AG09319 (cell line): Measurements from ENCODE around the gene CRISPLD2.
A peak's percentile ranks its signal among the peaks of the same experiment; 100 is the strongest.

Experiments
- DNase-seq: peaks from one replicate; pipeline ENCODE4 v3.0.0-alpha.2; 2010; ENCODE audit warnings: low read depth; ENCODE audit errors: extremely low read depth
- CTCF ChIP-seq: IDR thresholded peaks from 2 replicates; pipeline ENCODE4 v1.5.1; 2011; ENCODE audit warnings: low read depth, mild to moderate bottlenecking, inconsistent platforms, low read length, moderate library complexity

CRISPLD2 gene

GRCh38 chr16:84876873-84877606 is 57.3 kb downstream of the CRISPLD2 start:
- no peak for TF ChIP-seq CTCF

GRCh38 chr16:84878770-84879169 is 59.0 kb downstream of the CRISPLD2 start:
- no peak for TF ChIP-seq CTCF
- no peak for DNase-seq

More at GRCh38 chr16:84876873-84877606, 57.3 kb downstream of the CRISPLD2 start:
- no peak for DNase-seq

GRCh38 chr16:84879569-84880487 is 60.0 kb downstream of the CRISPLD2 start:
- no peak for DNase-seq
- TF ChIP-seq CTCF: no peak

- DNase-seq: peak; percentile 88
- no peak for TF ChIP-seq CTCF
Measured at GRCh38 chr16:84881702-84882521, 62.1 kb downstream of the CRISPLD2 start.

GRCh38 chr16:84883301-84883700 is 63.5 kb downstream of the CRISPLD2 start:
- DNase-seq: no peak
- no peak for TF ChIP-seq CTCF

- no peak for DNase-seq
- no peak for TF ChIP-seq CTCF
Measured at GRCh38 chr16:84884246-84884595, 64.4 kb downstream of the CRISPLD2 start.
